B cell (primary cell): Measurements from ENCODE around the gene KRT9.

Experiments used
- EZH2 ChIP-seq: IDR thresholded peaks from 2 replicates; pipeline ENCODE4 v1.6.1; 2012; ENCODE audit warnings: borderline replicate concordance, low read depth, mild to moderate bottlenecking, moderate library complexity, low read length; ENCODE audit not compliant: insufficient read depth, poor library complexity, severe bottlenecking
- TF ChIP-seq, protein P1 (sequence below): fragments of 200-600 bp; IDR thresholded peaks from one replicate; pipeline ENCODE4 v1.8.0; 2022; ENCODE audit warnings: antibody characterized with exemption, mild to moderate bottlenecking

DNA sequence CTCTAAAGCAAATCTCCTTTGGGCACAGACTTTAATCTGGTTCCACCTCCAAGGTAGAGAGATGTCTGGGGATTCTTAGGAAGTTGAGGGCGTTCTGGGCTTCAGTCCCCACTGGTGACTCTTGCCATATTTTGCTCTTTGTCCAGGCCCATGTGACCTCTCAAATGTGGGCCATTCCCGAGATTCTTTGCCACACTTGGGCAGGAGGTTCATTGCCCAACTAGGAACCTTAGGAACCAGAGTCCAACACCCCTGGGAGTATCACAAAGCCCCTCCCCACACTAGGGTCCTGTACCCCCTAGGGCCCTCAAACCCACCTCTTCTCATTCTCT lies 8.4 kb upstream of the KRT9 start:
- TF ChIP-seq, protein P1, sequence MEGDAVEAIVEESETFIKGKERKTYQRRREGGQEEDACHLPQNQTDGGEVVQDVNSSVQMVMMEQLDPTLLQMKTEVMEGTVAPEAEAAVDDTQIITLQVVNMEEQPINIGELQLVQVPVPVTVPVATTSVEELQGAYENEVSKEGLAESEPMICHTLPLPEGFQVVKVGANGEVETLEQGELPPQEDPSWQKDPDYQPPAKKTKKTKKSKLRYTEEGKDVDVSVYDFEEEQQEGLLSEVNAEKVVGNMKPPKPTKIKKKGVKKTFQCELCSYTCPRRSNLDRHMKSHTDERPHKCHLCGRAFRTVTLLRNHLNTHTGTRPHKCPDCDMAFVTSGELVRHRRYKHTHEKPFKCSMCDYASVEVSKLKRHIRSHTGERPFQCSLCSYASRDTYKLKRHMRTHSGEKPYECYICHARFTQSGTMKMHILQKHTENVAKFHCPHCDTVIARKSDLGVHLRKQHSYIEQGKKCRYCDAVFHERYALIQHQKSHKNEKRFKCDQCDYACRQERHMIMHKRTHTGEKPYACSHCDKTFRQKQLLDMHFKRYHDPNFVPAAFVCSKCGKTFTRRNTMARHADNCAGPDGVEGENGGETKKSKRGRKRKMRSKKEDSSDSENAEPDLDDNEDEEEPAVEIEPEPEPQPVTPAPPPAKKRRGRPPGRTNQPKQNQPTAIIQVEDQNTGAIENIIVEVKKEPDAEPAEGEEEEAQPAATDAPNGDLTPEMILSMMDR: no peak
- TF ChIP-seq EZH2: no peak
